T-helper 17 cell (primary cell): ENCODE results near the gene THAP7. TPM values are rescaled to one million over a fixed set of nuclear protein-coding genes. Genes with fewer than 3 reads are reported as not detected.

Source experiments
- ATAC-seq: fragments of 150-1000 bp; cut with Tn5 transposase; 2 replicates; pipeline ENCODE4 v1.10.0; 2021; ENCODE audit warnings: mild to moderate bottlenecking, moderate library complexity
- DNase-seq, 3 donors: peaks; one replicate each; pipeline versions ENCODE4 v3.0.0 to v3.0.0-alpha.2; 2020 to 2021
- H3K9me3 ChIP-seq: one replicate; pipeline ENCODE4 v1.7.0; 2013; ENCODE audit warnings: low read length, mild to moderate bottlenecking; ENCODE audit not compliant: control insufficient read depth, poor library complexity, severe bottlenecking
- H3K27ac Mint-ChIP-seq: one replicate; pipeline ENCODE4 v1.8.0; 2022; ENCODE audit warnings: mild to moderate bottlenecking, moderate library complexity, mixed read lengths
- H3K27me3 Mint-ChIP-seq: one replicate; pipeline ENCODE4 v1.8.0; 2022; ENCODE audit warnings: mixed read lengths
- H3K36me3 Mint-ChIP-seq: one replicate; pipeline ENCODE4 v1.8.0; 2022; ENCODE audit warnings: low read depth, mixed read lengths
- H3K4me1 Mint-ChIP-seq: one replicate; pipeline ENCODE4 v1.8.0; 2022; ENCODE audit warnings: mild to moderate bottlenecking, mixed read lengths
- H3K4me3 Mint-ChIP-seq: one replicate; pipeline ENCODE4 v1.8.0; 2022; ENCODE audit warnings: mild to moderate bottlenecking, moderate library complexity, mixed read lengths
- total RNA-seq, 4 donors: library from RNA in 2 of 4; stranded (reverse) in 2 of 4; gene quantifications; one replicate each; pipeline ENCODE4 v1.2.3 and lab custom pipeline; 2022 to 2026

The THAP7 gene
- total RNA-seq, 2 donors from 2014 or later: 41.5 to 55.6 TPM

DNA sequence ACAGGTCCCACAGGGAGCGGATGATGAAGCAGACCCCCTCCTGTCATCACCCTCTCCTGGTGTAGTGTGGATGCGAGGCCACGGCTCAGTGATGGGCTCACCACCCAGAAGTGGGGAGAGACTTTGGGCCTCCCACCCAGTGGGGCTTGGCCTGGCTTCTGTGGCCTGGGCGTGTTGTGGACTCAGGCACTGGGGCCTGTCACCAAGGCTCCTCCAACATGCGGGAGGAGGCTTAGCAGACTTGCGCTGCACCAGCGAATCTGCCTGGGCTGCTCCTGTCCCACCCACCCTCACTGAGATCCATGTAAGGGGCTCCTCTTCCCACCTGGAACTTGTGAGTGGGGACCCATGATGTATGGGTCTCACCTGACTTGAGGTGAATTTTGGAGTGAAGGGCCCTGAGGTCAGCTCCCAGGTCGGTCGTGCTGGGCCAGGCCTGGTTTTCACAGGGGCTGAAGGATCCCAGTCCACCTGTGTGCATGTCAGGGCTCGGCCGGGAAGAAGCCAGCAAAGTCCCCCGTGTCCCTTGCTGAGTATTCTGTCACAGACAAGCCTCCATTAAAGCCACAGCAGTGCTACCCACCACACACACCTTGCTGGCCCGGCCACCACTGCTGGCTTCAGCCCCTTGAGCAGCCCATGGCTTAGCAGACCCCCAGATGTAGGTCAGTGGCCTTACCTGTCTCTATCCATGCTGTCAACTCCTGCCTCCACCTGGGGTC, 4.2 kb downstream of the THAP7 start:
- no peak for ATAC-seq
- H3K9me3 ChIP-seq: no peaks in the 10 kb centered on the region
- Mint-ChIP-seq H3K27me3 (no peaks in the 10 kb centered on the region), H3K36me3 (no peaks in the 10 kb centered on the region), H3K4me1 (peaks cover 18% of the 10 kb centered on the region), H3K27ac (peak overlapping the region; percentile 81), H3K4me3 (peak overlapping the region; percentile 71)
- no peak for DNase-seq

DNA sequence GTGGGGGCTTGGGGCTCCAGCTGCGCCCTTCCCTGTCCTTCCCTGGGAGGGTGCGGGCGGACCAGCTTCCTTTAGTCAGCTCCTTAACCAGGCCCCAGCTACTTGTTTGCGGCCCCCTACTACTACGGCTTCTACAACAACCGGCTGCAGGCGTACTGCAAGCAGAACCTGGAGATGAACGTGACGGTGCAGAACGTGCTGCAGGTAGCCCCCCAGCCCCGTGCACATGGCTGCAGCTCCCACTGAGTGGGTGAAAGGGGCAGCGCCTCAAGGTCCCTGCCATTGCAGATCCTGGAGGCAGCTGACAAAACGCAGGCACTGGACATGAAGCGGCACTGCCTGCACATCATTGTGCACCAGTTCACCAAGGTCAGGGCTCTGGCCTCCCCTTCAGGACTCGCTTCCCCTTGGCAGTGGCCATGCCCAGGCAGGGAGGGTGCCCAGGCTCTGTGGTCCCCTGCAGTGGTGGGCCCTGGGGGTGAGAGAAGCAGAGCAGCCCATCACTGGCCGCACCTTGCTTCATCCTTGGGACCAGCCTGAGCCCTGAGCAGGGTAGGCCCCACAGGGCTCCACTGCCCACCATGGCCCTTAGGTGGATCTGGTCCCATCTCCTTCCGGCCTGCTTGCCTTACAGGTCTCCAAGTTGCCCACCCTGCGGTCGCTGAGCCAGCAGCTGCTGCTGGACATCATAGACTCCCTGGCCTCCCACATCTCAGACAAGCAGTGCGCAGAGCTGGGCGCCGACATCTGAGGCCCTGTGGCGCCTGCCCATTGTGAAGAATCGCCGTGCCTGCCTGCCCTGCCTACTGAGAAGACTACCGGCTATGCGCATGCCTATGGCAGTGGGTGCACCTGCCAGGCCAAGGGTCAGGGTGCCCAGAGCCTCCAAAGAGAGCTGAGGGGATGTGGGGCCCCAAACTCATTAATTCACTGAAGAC, 5.1 kb downstream of the THAP7 start:
- Mint-ChIP-seq H3K36me3 (no peaks in the 10 kb centered on the region), H3K4me3 (no peak overlapping the region), H3K27me3 (no peaks in the 10 kb centered on the region), H3K4me1 (peaks cover 14% of the 10 kb centered on the region), H3K27ac (no peak overlapping the region)
- no peak for ATAC-seq
- no peak for DNase-seq
- H3K9me3 ChIP-seq: no peaks in the 10 kb centered on the region

DNA sequence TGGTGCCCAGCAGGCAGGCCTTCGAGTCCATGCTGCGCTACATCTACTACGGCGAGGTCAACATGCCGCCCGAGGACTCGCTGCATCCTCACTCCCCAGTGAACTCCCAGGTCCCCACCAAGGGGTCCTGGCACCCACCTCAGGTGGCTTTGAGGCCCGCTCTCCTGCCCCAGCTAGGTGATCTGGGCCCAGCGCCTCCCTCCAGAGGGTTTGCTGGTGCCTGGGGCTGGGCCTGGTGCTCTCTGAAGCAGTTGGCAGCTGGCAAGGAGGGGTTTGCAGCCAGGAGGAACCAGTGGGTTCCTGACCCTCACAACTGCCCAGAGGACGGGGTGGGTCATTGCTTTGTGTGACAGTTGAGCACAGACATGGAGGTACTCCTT, 5.9 kb downstream of the THAP7 start:
- H3K4me3 Mint-ChIP-seq: no peak overlapping the region
- H3K4me1 Mint-ChIP-seq: peaks cover 8% of the 10 kb centered on the region
- no peaks in the 10 kb centered on the region for H3K9me3 ChIP-seq
- DNase-seq: no peak
- H3K36me3 Mint-ChIP-seq: no peaks in the 10 kb centered on the region
- no peak for ATAC-seq
- no peak overlapping the region for H3K27ac Mint-ChIP-seq
- H3K27me3 Mint-ChIP-seq: no peaks in the 10 kb centered on the region

DNA sequence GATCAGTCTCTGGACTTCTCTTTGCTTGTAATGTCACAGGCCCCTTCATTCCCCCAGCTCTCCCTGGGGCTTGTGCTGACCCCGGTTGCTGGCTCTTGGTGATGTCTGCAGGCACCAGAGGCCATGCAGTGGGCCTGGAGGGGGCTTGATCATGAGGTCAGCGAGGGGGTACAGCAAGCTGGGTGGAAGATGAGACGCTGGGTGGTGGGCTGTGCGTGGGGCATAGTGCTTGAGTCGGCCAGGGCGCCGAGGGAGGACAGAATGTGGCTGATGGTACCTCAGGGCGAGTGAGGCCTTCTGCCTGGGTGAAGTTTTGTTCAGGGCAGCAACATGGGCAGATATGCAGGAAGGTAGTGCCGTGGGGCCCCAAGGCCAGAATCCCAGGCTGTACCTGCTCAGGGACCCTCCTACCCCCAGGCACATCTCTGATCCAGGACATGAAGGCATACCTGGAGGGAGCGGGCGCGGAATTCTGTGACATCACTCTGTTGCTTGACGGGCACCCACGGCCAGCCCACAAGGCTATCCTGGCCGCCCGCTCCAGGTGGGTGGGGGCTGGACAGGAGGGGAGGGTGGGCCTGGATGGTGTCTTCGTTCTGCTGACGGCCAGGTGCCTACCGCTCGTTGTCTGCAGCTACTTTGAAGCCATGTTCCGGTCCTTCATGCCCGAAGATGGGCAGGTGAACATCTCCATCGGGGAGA, 6.4 kb downstream of the THAP7 start:
- DNase-seq (no peak), ATAC-seq (no peak)
- Mint-ChIP-seq H3K4me1 (peaks cover 6% of the 10 kb centered on the region), H3K36me3 (no peaks in the 10 kb centered on the region), H3K4me3 (no peak overlapping the region), H3K27me3 (no peaks in the 10 kb centered on the region), H3K27ac (no peak overlapping the region)
- H3K9me3 ChIP-seq: no peaks in the 10 kb centered on the region

DNA sequence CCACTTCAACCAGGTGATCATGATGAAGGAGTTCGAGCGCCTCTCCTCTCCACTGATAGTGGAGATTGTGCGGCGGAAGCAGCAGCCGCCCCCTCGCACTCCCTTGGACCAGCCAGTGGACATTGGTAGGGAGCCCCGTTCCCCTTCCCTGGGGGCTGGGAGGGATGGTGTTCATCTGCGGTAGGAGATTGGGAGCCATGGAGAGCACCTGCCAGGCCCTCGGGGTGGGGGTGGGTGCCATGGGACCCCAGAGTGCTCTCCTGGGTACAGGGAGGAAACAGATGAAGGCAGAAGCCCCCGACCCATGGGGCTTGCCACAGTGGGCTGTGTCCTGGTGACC, 7.0 kb downstream of the THAP7 start:
- Mint-ChIP-seq H3K36me3 (no peaks in the 10 kb centered on the region), H3K27ac (no peak overlapping the region), H3K4me1 (peaks cover 3% of the 10 kb centered on the region), H3K4me3 (no peak overlapping the region), H3K27me3 (no peaks in the 10 kb centered on the region)
- ATAC-seq: no peak
- DNase-seq: no peak
- H3K9me3 ChIP-seq: no peaks in the 10 kb centered on the region

DNA sequence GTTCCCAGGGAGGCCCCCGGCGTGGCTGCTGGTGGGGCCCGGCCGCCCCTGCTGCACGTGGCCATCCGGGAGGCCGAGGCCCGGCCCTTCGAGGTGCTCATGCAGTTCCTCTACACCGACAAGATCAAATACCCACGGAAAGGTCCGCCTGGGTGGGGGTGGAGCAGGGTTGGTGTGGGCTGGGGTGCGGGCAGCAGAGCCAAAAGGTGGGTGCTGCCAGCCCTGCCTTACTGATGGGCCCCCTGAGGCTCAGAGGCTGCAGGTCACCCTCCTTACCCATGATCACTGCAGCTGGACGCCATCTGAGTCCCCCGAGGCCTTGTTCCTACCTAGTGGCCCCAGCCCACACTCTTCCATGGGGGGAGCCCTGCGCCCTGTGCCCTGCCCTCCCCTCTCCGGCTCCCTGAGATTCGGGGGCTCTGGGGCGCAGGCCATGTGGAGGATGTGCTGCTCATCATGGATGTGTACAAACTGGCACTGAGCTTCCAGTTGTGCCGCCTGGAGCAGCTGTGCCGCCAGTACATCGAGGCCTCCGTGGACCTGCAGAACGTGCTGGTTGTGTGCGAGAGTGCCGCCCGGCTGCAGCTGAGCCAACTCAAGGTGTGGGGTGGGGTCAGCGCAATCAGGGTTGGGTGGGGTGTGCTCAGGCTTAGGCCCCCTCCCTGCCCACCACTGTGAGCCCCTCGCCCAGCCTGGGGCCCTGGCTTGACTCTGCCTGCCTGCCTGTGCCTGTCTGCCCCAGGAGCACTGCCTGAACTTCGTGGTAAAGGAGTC, 7.6 kb downstream of the THAP7 start:
- DNase-seq: no peak
- no peak overlapping the region for H3K27ac Mint-ChIP-seq

DNA sequence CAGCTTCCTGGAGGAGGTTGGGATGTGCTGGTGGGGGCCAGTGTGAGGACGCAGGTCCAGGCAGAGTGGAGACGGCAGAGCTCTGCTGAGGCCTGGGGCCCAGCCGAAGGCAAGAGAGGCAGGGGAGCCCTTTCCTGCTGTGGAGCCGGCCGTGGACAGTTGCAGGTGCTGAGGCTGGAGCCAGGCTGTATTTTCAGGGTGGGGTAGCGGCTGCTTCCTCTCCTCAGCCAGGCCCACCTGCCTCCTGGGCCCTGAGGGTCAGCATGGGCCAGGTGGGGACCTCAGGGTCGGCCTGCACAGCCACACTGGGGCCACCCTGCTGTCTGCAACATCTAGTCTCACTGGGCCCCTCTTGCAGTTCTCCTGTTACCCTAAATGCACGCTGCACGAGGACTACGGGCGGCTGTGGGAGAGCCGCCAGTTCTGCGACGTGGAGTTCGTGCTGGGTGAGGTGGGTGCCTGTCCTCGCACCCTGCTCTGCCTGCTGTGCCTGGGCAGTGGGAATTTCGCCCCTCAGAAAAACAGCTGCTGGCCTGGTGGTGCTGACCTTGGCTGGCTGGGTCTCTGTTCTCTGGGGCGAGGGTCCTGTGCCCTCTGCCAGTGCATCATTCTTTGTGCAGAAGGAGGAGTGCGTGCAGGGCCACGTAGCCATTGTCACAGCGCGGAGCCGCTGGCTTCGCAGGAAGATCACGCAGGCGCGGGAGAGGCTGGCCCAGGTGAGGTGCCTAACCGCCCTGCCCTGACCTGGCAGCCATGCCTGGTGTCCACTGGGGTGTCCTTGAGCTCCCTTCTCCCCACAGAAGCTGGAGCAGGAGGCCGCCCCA, 8.4 kb downstream of the THAP7 start:
- ATAC-seq (no peak), DNase-seq (no peak)
- Mint-ChIP-seq H3K27me3 (no peaks in the 10 kb centered on the region), H3K36me3 (no peaks in the 10 kb centered on the region), H3K4me3 (no peak overlapping the region), H3K4me1 (peaks cover 5% of the 10 kb centered on the region), H3K27ac (no peak overlapping the region)
- H3K9me3 ChIP-seq: no peaks in the 10 kb centered on the region

More for the DNA sequence above, 7.6 kb downstream of the THAP7 start:
- ATAC-seq: no peak
- no peaks in the 10 kb centered on the region for H3K27me3 Mint-ChIP-seq
- H3K4me3 Mint-ChIP-seq: no peak overlapping the region
- H3K36me3 Mint-ChIP-seq: no peaks in the 10 kb centered on the region
- H3K9me3 ChIP-seq: no peaks in the 10 kb centered on the region
- H3K4me1 Mint-ChIP-seq: peaks cover 5% of the 10 kb centered on the region

DNA sequence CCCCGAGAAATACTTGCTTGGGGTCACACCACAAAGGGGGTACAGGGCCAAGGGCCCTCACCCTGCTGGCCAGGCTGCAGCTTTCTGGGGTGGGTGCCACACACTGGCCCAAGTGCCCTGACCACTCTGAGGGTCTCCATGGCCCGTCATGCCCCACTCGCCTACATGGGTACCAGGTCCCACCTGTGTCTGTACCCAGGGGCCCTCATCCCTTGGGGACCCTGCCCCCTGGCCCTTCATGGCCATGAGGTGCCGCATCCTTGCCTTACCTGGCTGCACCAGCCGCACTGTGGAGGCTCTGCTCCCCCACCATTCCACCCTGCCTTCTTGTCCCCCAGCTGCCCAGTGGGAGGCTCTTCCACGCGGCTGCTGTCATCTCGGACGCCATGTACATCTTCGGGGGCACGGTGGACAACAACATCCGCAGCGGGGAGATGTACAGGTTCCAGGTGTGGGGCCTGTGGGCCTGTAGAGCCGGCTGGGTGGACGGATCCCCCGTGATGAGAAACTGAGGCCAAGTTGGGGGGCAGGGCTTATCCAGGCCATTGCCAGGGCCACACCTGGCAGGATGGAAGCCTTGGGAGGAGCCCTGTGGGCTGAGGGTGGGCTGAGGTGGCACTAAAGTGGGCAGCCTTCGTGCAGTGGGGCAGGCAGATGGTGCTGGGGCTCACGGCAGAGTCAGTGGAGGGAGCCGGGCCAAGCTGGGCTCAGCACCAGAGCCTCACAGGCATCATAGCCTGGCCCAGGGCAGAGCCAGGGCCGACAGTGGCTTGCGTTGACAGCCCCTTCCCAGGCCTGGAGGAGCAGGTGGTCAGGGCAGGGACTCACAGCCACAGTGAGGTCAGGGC, 9.2 kb downstream of the THAP7 start:
- no peaks in the 10 kb centered on the region for H3K9me3 ChIP-seq
- peaks cover 2% of the 10 kb centered on the region for H3K36me3 Mint-ChIP-seq
- H3K4me3 Mint-ChIP-seq: no peak overlapping the region
- H3K4me1 Mint-ChIP-seq: peaks cover 4% of the 10 kb centered on the region
- H3K27me3 Mint-ChIP-seq: no peaks in the 10 kb centered on the region
- no peak for ATAC-seq
- H3K27ac Mint-ChIP-seq: no peak overlapping the region
- no peak for DNase-seq

DNA sequence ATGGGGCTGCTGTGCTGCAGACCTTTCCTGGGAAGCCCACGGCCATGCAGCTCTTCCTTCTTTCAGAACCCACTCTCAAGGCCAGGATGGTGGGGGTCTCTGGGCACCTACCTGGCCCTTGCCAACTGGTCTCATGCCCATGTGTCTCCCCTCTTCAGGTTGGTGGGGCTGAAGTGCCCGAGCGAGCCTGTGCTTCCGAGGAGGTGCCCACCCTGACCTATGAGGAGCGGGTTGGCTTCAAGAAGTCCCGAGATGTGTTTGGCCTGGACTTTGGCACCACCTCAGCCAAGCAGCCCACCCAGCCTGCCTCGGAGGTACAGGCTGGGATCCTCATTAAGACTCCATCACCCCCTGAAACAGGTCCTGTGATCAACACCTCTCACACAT, 9.9 kb downstream of the THAP7 start:
- H3K4me3 Mint-ChIP-seq: no peak overlapping the region
- H3K27ac Mint-ChIP-seq: no peak overlapping the region
- H3K27me3 Mint-ChIP-seq: no peaks in the 10 kb centered on the region
- DNase-seq: no peak
- ATAC-seq: no peak
- H3K36me3 Mint-ChIP-seq: peaks cover 4% of the 10 kb centered on the region
- H3K9me3 ChIP-seq: no peaks in the 10 kb centered on the region
- H3K4me1 Mint-ChIP-seq: peaks cover 4% of the 10 kb centered on the region

DNA sequence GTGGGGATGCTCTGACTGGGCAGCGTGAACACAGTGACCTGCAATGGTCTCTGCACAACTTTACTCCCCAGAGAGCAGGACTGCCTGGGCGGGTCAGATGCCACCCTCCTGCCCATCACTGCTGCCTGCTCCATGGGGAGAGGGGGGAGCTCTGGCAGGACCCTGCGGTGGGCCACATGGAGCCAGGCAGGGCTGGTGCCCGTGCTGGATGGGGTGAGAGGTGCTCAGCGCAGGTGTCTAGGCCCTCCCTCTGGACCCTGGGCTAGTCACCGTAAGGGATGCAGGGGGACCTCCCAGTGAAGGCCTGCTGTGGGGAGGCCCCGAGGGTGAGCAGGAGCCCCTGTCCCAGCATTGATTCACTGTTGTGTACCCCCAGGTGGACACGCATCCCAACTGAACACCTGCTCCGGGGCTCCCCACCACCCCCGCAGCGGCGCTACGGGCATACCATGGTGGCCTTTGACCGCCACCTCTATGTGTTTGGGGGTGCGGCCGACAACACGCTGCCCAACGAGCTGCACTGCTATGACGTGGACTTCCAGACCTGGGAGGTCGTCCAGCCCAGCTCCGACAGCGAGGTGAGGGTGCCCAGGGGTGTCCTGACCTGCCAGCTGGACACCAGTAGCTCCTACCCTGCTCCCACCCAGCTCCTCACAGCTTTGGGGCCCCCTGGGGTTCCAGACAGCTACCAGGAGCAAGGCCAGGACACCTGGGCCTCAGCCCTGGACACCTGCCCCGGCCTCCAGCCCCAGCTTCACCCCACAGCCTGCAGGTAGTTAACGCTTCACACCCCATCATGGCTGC, 10.5 kb downstream of the THAP7 start:
- Mint-ChIP-seq H3K27ac (no peak overlapping the region), H3K27me3 (no peaks in the 10 kb centered on the region), H3K4me3 (no peak overlapping the region), H3K36me3 (peaks cover 6% of the 10 kb centered on the region), H3K4me1 (peaks cover 7% of the 10 kb centered on the region)
- DNase-seq: no peak
- no peaks in the 10 kb centered on the region for H3K9me3 ChIP-seq
- no peak for ATAC-seq
